CD14-positive monocyte (primary cell): ENCODE data around the gene USB1. TPM values are rescaled to one million over a fixed set of nuclear protein-coding genes. Genes with fewer than 3 reads are reported as not detected.

Experiments used
- DNase-seq, 3 donors: peaks; one replicate each; pipeline ENCODE4 v3.0.0-alpha.2; 2011 to 2022
- H2AFZ ChIP-seq: 2 replicates; pipeline ENCODE4 v1.6.0; 2012; ENCODE audit warnings: mild to moderate bottlenecking, low read depth, low read length, inconsistent platforms; ENCODE audit not compliant: insufficient read depth, poor library complexity, severe bottlenecking
- H3K27ac ChIP-seq, 2 donors: 1 replicate in 1 of 2; 2 replicates in 1 of 2; pipeline ENCODE4 v1.5.1; 2012 to 2013; ENCODE audit warnings: low read length in 2 of 2, control low read depth in 1 of 2, inconsistent platforms in 1 of 2, low read depth in 1 of 2, mild to moderate bottlenecking in 1 of 2
- H3K27me3 ChIP-seq, 2 donors: one replicate each; pipeline versions ENCODE4 v1.6.0 to v1.6.1; 2011 to 2013; ENCODE audit warnings: low read length in 2 of 2; ENCODE audit not compliant: control insufficient read depth in 2 of 2, insufficient read depth in 2 of 2
- H3K36me3 ChIP-seq, 2 donors: replicated peaks in 1 of 2; 1 replicate in 1 of 2; 2 replicates in 1 of 2; pipeline versions ENCODE4 v1.5.1 to v1.6.1; 2012 to 2013; ENCODE audit warnings: low read length in 2 of 2, control low read depth in 1 of 2, inconsistent platforms in 1 of 2, mild to moderate bottlenecking in 1 of 2; ENCODE audit not compliant: insufficient read depth in 2 of 2, control insufficient read depth in 1 of 2
- H3K4me1 ChIP-seq, 2 donors: 1 replicate in 1 of 2; 2 replicates in 1 of 2; pipeline versions ENCODE4 v1.5.1 to v1.6.1; 2012 to 2013; ENCODE audit warnings: low read length in 2 of 2, control low read depth in 1 of 2, inconsistent platforms in 1 of 2, mild to moderate bottlenecking in 1 of 2, moderate library complexity in 1 of 2; ENCODE audit not compliant: insufficient read depth in 2 of 2, control insufficient read depth in 1 of 2
- H3K4me2 ChIP-seq: replicated peaks from 2 replicates; pipeline ENCODE3; 2012; ENCODE audit warnings: low read length, moderate library complexity, mild to moderate bottlenecking; ENCODE audit not compliant: poor library complexity, severe bottlenecking; ENCODE audit errors: extremely low read depth
- H3K4me3 ChIP-seq, 3 experiments: fragments of 200-600 bp in 1 of 3; sonication (generic) in 1 of 3; replicated peaks in 1 of 3; 1 replicate in 2 of 3; 2 replicates in 1 of 3; pipeline ENCODE4 v1.5.1; 2011 to 2013; ENCODE audit warnings: low read length in 3 of 3, mild to moderate bottlenecking in 3 of 3, control low read depth in 2 of 3, low read depth in 2 of 3, inconsistent platforms in 1 of 3, moderate library complexity in 1 of 3
- H3K79me2 ChIP-seq: 2 replicates; pipeline ENCODE4 v1.6.0; 2012; ENCODE audit warnings: mild to moderate bottlenecking, control low read depth, inconsistent platforms, low read length, moderate library complexity; ENCODE audit not compliant: insufficient read depth
- H3K9ac ChIP-seq: 2 replicates; pipeline ENCODE4 v1.6.0; 2017; ENCODE audit warnings: low read length, mild to moderate bottlenecking; ENCODE audit not compliant: insufficient read depth, poor library complexity, severe bottlenecking
- H3K9me3 ChIP-seq, 2 donors: replicated peaks in 1 of 2; 1 replicate in 1 of 2; 2 replicates in 1 of 2; pipeline versions ENCODE4 v1.5.1 to v1.6.1; 2012 to 2013; ENCODE audit warnings: low read length in 2 of 2, control low read depth in 1 of 2; ENCODE audit not compliant: control insufficient read depth in 1 of 2, insufficient read depth in 1 of 2
- H4K20me1 ChIP-seq: 2 replicates; pipeline ENCODE4 v1.6.0; 2012; ENCODE audit warnings: mild to moderate bottlenecking, low read length, control low read depth, moderate library complexity; ENCODE audit not compliant: insufficient read depth
- H3K27ac Mint-ChIP-seq, 7 donors: one replicate each; pipeline ENCODE4 v1.8.0; 2020; ENCODE audit warnings: mild to moderate bottlenecking in 7 of 7, mixed read lengths in 7 of 7, moderate library complexity in 6 of 7, inconsistent platforms in 2 of 7
- H3K27me3 Mint-ChIP-seq, 3 donors: one replicate each; pipeline ENCODE4 v1.8.0; 2021 to 2022; ENCODE audit warnings: low read depth in 3 of 3, mild to moderate bottlenecking in 3 of 3, mixed read lengths in 3 of 3, moderate library complexity in 3 of 3, inconsistent platforms in 1 of 3
- H3K36me3 Mint-ChIP-seq, 2 donors: one replicate each; pipeline ENCODE4 v1.8.0; 2020; ENCODE audit warnings: mixed read lengths in 2 of 2, inconsistent platforms in 1 of 2, mild to moderate bottlenecking in 1 of 2
- H3K4me1 Mint-ChIP-seq: one replicate; pipeline ENCODE4 v1.8.0; 2020; ENCODE audit warnings: mild to moderate bottlenecking, mixed read lengths
- H3K4me3 Mint-ChIP-seq, 2 donors: one replicate each; pipeline ENCODE4 v1.8.0; 2020; ENCODE audit warnings: mild to moderate bottlenecking in 2 of 2, mixed read lengths in 2 of 2, moderate library complexity in 1 of 2
- H3K9me3 Mint-ChIP-seq, 7 donors: one replicate each; pipeline ENCODE4 v1.8.0; 2020 to 2022; ENCODE audit warnings: mixed read lengths in 7 of 7, mild to moderate bottlenecking in 6 of 7, moderate library complexity in 6 of 7, inconsistent platforms in 2 of 7
- CTCF ChIP-seq: fragments of 200-600 bp; IDR thresholded peaks from one replicate; pipeline ENCODE4 v1.8.0; 2022; ENCODE audit warnings: antibody characterized with exemption, mild to moderate bottlenecking
- WGBS: methylation state at CpG from one replicate; pipeline ENCODE4 v1.1.5; 2013; ENCODE audit warnings: missing lambda C conversion rate; ENCODE audit not compliant: insufficient coverage; 5-methylcytosine and 5-hydroxymethylcytosine counted together
- intact Hi-C, 2 donors: fragments of 100-400 bp; cut with micrococcal nuclease; formaldehyde crosslinking; loops; one replicate each; pipeline versions ENCODE4 v1.15.0 to v1.15.1; 2023
- polyA plus RNA-seq, 3 donors: library from polyadenylated mRNA; depleted of rRNA in 1 of 3; unstranded in 2 of 3; stranded (reverse) in 1 of 3; fragments of 300-500 nt in 2 of 3; fragments of >200 nt in 1 of 3; fragmentation: Illumina TruSeq in 2 of 3; gene quantifications; 1 replicate in 2 of 3; 2 replicates in 1 of 3; pipeline ENCODE4 v1.2.3, GENCODE V29; 2012 to 2021

USB1 gene
- polyA plus RNA-seq, 3 donors: 25.7 to 55.7 (median 44.4) TPM

DNA sequence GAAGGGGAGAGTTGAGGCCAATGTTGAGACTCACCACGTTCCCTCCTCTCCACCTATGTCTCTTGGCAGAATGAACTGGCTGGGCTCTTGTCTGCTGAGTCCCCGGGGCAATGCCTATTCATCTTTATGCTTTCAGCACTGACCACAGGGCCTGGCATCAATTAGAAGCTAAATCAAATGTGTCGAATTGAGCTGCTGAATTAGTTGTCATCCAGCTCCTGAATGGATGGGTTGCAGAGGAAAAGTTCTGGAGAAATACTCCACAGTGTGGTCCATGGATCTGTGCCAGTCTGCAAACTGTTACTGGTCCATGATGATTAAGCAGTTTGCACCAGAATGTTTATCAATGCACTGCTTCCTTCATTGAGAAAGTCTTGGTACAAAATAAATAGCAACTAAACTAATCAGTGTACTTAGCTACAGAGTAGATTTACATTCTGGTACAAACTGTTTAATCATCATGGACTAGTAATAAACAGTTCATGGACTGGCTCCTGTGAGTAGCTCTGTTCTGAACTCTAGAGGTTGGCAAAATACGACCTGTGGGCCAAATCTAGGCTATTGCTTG, 34.9 kb upstream of the USB1 start:
- WGBS: 21% methylated on average over 3 of the region's 4 CpGs
- TF ChIP-seq CTCF: no peak
- Histone ChIP-seq H3K27ac (no peak overlapping the region), H3K36me3 (no peaks in the 10 kb centered on the region), H2AFZ (no peak overlapping the region), H3K9me3 (no peaks in the 10 kb centered on the region), H3K9ac (no peak overlapping the region), H3K4me1 (no peaks in the 10 kb centered on the region), H3K79me2 (no peaks in the 10 kb centered on the region), H3K27me3 (no peaks in the 10 kb centered on the region), H3K4me2 (no peak overlapping the region), H3K4me3 (no peak overlapping the region), H4K20me1 (no peaks in the 10 kb centered on the region)
- Mint-ChIP-seq H3K4me1 (no peaks in the 10 kb centered on the region), H3K27me3 (peaks cover 0 to 9% (median 2%) of the 10 kb centered on the region in 3 donors), H3K36me3 (no peaks in the 10 kb centered on the region), H3K27ac (peak overlapping the region in 1 of 7 donors; percentile 30), H3K4me3 (no peak overlapping the region), H3K9me3 (no peaks in the 10 kb centered on the region)
- intact Hi-C loops: no loop called here
- no peak for DNase-seq

- Mint-ChIP-seq H3K4me1 (no peaks in the 10 kb centered on the region), H3K27ac (peak overlapping the region in 1 of 7 donors; percentile 16), H3K9me3 (peaks cover 0 to 1% (median 0%) of the 10 kb centered on the region in 7 donors), H3K4me3 (no peak overlapping the region), H3K36me3 (no peaks in the 10 kb centered on the region), H3K27me3 (peaks cover 0 to 9% (median 2%) of the 10 kb centered on the region in 3 donors)
- TF ChIP-seq CTCF: no peak
- H3K27ac ChIP-seq: no peak overlapping the region
- no peaks in the 10 kb centered on the region for H4K20me1 ChIP-seq
- no peaks in the 10 kb centered on the region for H3K9me3 ChIP-seq
- H3K79me2 ChIP-seq: no peaks in the 10 kb centered on the region
- no peak overlapping the region for H2AFZ ChIP-seq
- no peak for DNase-seq
- no peak overlapping the region for H3K4me3 ChIP-seq
- H3K27me3 ChIP-seq: no peaks in the 10 kb centered on the region
- no peaks in the 10 kb centered on the region for H3K36me3 ChIP-seq
- intact Hi-C loops: no loop called here
- H3K4me1 ChIP-seq: no peaks in the 10 kb centered on the region
- no peak overlapping the region for H3K9ac ChIP-seq
- H3K4me2 ChIP-seq: no peak overlapping the region
- WGBS: 74% methylated on average over 5 of the region's 9 CpGs
These were observed 34.2 kb upstream of the USB1 start for GRCh38 chr16:57966986-57967385.
